Small intestine (tissue), 7 donors: ENCODE measurements around the gene RGS8. TPM values are rescaled to one million over a fixed set of nuclear protein-coding genes. Genes with fewer than 3 reads are reported as not detected.

Source experiments
- DNase-seq, 2 donors: peaks; one replicate each; pipeline versions ENCODE4 v3.0.0 to v3.0.0-alpha.2; 2013
- FAIRE-seq: peaks from 2 replicates; lab custom pipeline; 2012; peaks lifted over from hg19 to GRCh38; lab: Jason Lieb, UNC
- H3K27ac ChIP-seq, 3 donors: one replicate each; pipeline ENCODE4 v1.5.1; 2013; ENCODE audit warnings: low read length in 2 of 3, mild to moderate bottlenecking in 2 of 3, control low read depth in 1 of 3, inconsistent platforms in 1 of 3, low read depth in 1 of 3, moderate library complexity in 1 of 3
- H3K27me3 ChIP-seq, 3 donors: one replicate each; pipeline ENCODE4 v1.6.1; 2013; ENCODE audit warnings: low read length in 3 of 3, inconsistent platforms in 1 of 3; ENCODE audit not compliant: control insufficient read depth in 3 of 3, insufficient read depth in 3 of 3
- H3K36me3 ChIP-seq, 3 donors: one replicate each; pipeline ENCODE4 v1.6.1; 2013; ENCODE audit warnings: low read length in 3 of 3, inconsistent platforms in 1 of 3, low read depth in 1 of 3, mild to moderate bottlenecking in 1 of 3, moderate library complexity in 1 of 3; ENCODE audit not compliant: control insufficient read depth in 3 of 3, insufficient read depth in 2 of 3
- H3K4me1 ChIP-seq, 3 donors: one replicate each; pipeline ENCODE4 v1.6.1; 2013; ENCODE audit warnings: low read length in 2 of 3, inconsistent platforms in 1 of 3, low read depth in 1 of 3, mild to moderate bottlenecking in 1 of 3, moderate library complexity in 1 of 3; ENCODE audit not compliant: control insufficient read depth in 3 of 3, insufficient read depth in 2 of 3
- H3K4me3 ChIP-seq, 3 donors: one replicate each; pipeline ENCODE4 v1.5.1; 2013; ENCODE audit warnings: low read length in 3 of 3, control low read depth in 1 of 3, inconsistent platforms in 1 of 3, low read depth in 1 of 3, mild to moderate bottlenecking in 1 of 3, moderate library complexity in 1 of 3
- H3K9me3 ChIP-seq, 2 donors: one replicate each; pipeline ENCODE4 v1.6.1; 2013; ENCODE audit warnings: low read depth in 1 of 2, low read length in 1 of 2; ENCODE audit not compliant: control insufficient read depth in 2 of 2, insufficient read depth in 1 of 2
- WGBS, 3 donors: extraction: QIAGEN DNeasy Blood & Tissue Kit; methylation state at CpG; one replicate each; pipeline ENCODE4 v1.1.7; 2013; 5-methylcytosine and 5-hydroxymethylcytosine counted together
- polyA plus RNA-seq, 4 donors: library from polyadenylated mRNA; stranded (reverse) in 3 of 4; unstranded in 1 of 4; fragments of 200-250 nt in 3 of 4; fragments of 120-200 nt in 1 of 4; gene quantifications; one replicate each; pipeline versions ENCODE4 v1.2.1 to v1.2.3, GENCODE V29; 2013
- donor health status: healthy with polysubstance abuse.
- donor health status: control.
- donor health status: control.
- donor health status: Bipolar disorder and iron deficiency.
- donor health status: healthy.

The RGS8 gene
- polyA plus RNA-seq, 4 donors, result 0.01 TPM; not detected in 2

GRCh38 chr1:182672487-182672836 is 11.9 kb downstream of the RGS8 start:
- Histone ChIP-seq H3K36me3 (no peaks in the 10 kb centered on the region), H3K4me1 (no peaks in the 10 kb centered on the region), H3K27ac (no peak overlapping the region), H3K4me3 (no peak overlapping the region), H3K27me3 (peaks cover 0 to 14% (median 0%) of the 10 kb centered on the region in 3 donors), H3K9me3 (no peaks in the 10 kb centered on the region)
- 38 to 53% (median 43%) methylated on average over 1 of the region's 1 CpG for WGBS, 3 donors
- FAIRE-seq (no peak), DNase-seq (no peak)

GRCh38 chr1:182671750-182672486 is 12.5 kb downstream of the RGS8 start:
- Histone ChIP-seq H3K27ac (no peak overlapping the region), H3K9me3 (no peaks in the 10 kb centered on the region), H3K4me3 (no peak overlapping the region), H3K36me3 (no peaks in the 10 kb centered on the region), H3K4me1 (no peaks in the 10 kb centered on the region), H3K27me3 (peaks cover 0 to 17% (median 0%) of the 10 kb centered on the region in 3 donors)
- FAIRE-seq (no peak), DNase-seq (no peak)
- 34 to 52% (median 38%) methylated on average over 12 of the region's 12 CpGs for WGBS, 3 donors

- Histone ChIP-seq H3K27ac (no peak overlapping the region), H3K4me3 (no peak overlapping the region), H3K4me1 (no peaks in the 10 kb centered on the region), H3K9me3 (no peaks in the 10 kb centered on the region), H3K27me3 (peaks cover 0 to 19% (median 0%) of the 10 kb centered on the region in 3 donors), H3K36me3 (no peaks in the 10 kb centered on the region)
- FAIRE-seq, result no peak
- DNase-seq, result no peak
- 88 to 93% (median 90%) methylated on average over 11 of the region's 11 CpGs for WGBS, 3 donors
Observed at GRCh38 chr1:182670032-182670749, 14.2 kb downstream of the RGS8 start.

GRCh38 chr1:182669266-182669665 is 15.1 kb downstream of the RGS8 start:
- WGBS, 3 donors, result 93 to 96% (median 94%) methylated on average over 4 of the region's 4 CpGs
- Histone ChIP-seq H3K4me1 (no peaks in the 10 kb centered on the region), H3K27me3 (peaks cover 0 to 19% (median 0%) of the 10 kb centered on the region in 3 donors), H3K36me3 (no peaks in the 10 kb centered on the region), H3K27ac (no peak overlapping the region), H3K9me3 (no peaks in the 10 kb centered on the region), H3K4me3 (no peak overlapping the region)
- FAIRE-seq (no peak), DNase-seq (no peak)

GRCh38 chr1:182668521-182669054 is 15.8 kb downstream of the RGS8 start:
- peaks cover 0 to 19% (median 0%) of the 10 kb centered on the region in 3 donors for H3K27me3 ChIP-seq
- DNase-seq (no peak), FAIRE-seq (no peak)
- H3K4me3 ChIP-seq, result no peak overlapping the region
- no peaks in the 10 kb centered on the region for H3K36me3 ChIP-seq
- H3K9me3 ChIP-seq, result no peaks in the 10 kb centered on the region
- H3K27ac ChIP-seq, result no peak overlapping the region
- whole genome bisulfite sequencing, 3 donors, result 95 to 96% (median 96%) methylated on average over 11 of the region's 11 CpGs
- H3K4me1 ChIP-seq, result no peaks in the 10 kb centered on the region

GRCh38 chr1:182667848-182668505 is 16.4 kb downstream of the RGS8 start:
- H3K27me3 ChIP-seq, result peaks cover 0 to 19% (median 0%) of the 10 kb centered on the region in 3 donors
- DNase-seq (no peak), FAIRE-seq (no peak)
- no peaks in the 10 kb centered on the region for H3K9me3 ChIP-seq
- H3K4me1 ChIP-seq, result no peaks in the 10 kb centered on the region
- H3K36me3 ChIP-seq, result no peaks in the 10 kb centered on the region
- no peak overlapping the region for H3K4me3 ChIP-seq
- 75 to 85% (median 79%) methylated on average over 7 of the region's 7 CpGs for WGBS, 3 donors
- H3K27ac ChIP-seq, result no peak overlapping the region

- Histone ChIP-seq H3K27ac (no peak overlapping the region), H3K4me3 (no peak overlapping the region), H3K27me3 (peaks cover 0 to 20% (median 0%) of the 10 kb centered on the region in 3 donors), H3K4me1 (peaks cover 0 to 1% (median 0%) of the 10 kb centered on the region in 3 donors), H3K36me3 (no peaks in the 10 kb centered on the region), H3K9me3 (no peaks in the 10 kb centered on the region)
- 77 to 82% (median 81%) methylated on average over 9 of the region's 9 CpGs for WGBS, 3 donors
- FAIRE-seq, result no peak
- no peak for DNase-seq
Observed at GRCh38 chr1:182666706-182667105, 17.7 kb downstream of the RGS8 start.

- Histone ChIP-seq H3K4me1 (peaks cover 0 to 2% (median 0%) of the 10 kb centered on the region in 3 donors), H3K36me3 (no peaks in the 10 kb centered on the region), H3K4me3 (no peak overlapping the region), H3K9me3 (no peaks in the 10 kb centered on the region), H3K27me3 (peaks cover 0 to 15% (median 0%) of the 10 kb centered on the region in 3 donors), H3K27ac (no peak overlapping the region)
- DNase-seq, result no peak
- 70 to 73% (median 70%) methylated on average over 3 of the region's 3 CpGs for WGBS, 3 donors
- FAIRE-seq, result no peak
Observed at GRCh38 chr1:182664296-182664695, 20.1 kb downstream of the RGS8 start.
